Smooth muscle cell of bladder (primary cell): ENCODE data around the gene SNRPD1. TPM values are rescaled to one million over a fixed set of nuclear protein-coding genes. Genes with fewer than 3 reads are reported as not detected.

Source experiments
- total RNA-seq: library from RNA; depleted of rRNA; stranded (reverse); fragments of >200 nt; gene quantifications from 2 replicates; pipeline ENCODE4 v1.2.3, GENCODE V29; 2014

Gene SNRPD1
- total RNA-seq = 11.9 and 19.3 TPM in 2 replicates

DNA sequence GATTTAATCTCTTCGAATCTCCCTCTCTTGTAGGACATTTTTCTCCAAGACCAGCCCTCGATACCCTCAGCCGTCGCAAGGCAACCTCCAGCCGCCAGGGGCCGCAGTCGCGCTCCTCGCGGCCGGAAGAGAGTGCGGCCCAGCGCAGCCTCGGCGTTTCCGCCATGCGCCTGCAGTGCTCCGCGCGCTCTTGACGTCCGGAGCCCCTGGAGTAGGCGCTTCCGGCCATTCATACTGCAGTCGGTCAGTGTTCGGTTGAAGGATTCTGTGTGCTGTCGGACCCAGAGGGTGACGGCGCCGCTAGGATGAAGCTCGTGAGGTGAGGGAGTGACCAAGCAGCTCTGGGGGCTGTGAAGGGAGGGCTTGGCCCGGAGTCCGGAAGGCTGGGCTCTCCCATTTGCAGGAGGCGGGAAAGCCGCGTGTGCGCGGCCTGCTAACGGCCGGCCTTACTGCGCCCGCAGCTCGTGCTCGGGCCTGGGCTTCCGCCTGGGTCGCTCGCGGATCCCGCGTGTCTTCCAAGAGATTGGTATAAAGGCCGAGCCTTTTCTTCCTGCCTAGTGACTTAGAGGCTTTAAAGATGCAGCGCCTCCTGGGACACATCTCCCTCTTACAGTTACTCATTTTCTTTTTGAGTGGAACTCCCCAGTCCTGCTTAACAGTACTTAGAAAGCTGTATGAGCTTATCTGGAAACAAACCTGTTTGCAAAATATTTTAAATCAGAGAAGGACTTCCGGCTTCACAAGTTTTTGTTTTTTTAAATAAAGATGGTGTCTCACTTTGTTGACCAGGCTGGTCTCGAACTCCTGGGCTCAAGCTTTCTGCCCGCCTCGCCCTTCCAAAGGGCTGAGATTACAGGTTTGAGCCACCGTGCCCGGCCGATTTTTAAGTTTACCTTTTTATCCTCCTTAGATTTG lies at the start of gene SNRPD1:
Gene SNRPD1 (plus strand): TSS at position 190 of the 915 bp plus-strand sequence. CDS start 116 bp downstream, at position 306.

DNA sequence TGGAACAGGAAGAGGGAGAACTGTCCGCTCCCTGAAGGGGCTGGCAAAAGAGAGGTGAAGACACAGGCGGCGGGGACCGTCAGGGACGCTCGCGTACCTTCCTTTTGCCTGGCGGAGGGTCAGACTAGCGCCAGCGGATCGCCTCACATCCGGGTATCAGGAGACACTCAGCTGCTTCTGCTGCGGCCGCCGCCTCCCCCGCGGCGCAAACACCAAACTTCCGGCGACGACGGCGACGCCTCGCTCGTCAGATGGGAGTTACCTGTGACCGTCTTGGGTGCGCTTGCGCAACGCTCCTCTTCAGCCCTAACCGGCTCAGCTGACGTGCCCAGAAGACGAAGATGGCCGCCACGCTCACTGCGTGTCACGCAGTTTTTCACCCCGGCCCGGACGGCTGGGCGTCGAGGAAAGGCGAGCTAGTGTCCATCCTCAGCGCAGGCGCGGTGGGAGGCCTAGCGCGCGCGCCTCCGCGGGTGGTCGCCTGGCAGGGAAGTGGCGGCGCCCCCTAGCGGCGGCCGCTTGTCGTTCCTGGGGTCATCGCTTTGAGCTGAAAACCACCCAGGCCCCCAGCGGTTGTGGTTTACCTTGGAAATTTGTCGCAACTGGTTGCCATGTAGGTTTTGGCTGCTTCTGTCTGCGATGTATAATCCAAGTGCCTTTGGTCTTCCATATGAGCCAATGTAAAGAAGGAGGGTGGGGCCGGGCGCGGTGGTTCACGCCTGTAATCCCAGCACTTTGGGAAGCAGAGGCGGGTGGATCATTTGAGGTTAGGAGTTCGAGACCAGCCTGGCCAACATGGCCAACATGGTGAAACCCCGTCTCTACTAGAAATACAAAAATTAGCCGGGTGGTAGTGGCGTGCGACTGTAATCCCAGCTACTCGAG lies 11.3 kb upstream of the SNRPD1 start, which contains the start of gene ESCO1:
Gene ESCO1 (minus strand): TSS at position 179 of the 885 bp plus-strand sequence. CDS start 25,861 bp downstream, outside the sequence.

Other genes with a start within 250 kb of the SNRPD1 start
- 10.2 and 13.8 TPM in 2 replicates for gene ESCO1, start 11.6 kb upstream of the SNRPD1 start, total RNA-seq
- gene ABHD3, start 92.5 kb downstream of the SNRPD1 start, total RNA-seq = 5.5 and 6.4 TPM in 2 replicates
- 42.8 and 55.6 TPM in 2 replicates for gene MIB1, start 128.5 kb downstream of the SNRPD1 start, total RNA-seq